ENCODE measurements around the gene APOA1.

Gene APOA1

DNA sequence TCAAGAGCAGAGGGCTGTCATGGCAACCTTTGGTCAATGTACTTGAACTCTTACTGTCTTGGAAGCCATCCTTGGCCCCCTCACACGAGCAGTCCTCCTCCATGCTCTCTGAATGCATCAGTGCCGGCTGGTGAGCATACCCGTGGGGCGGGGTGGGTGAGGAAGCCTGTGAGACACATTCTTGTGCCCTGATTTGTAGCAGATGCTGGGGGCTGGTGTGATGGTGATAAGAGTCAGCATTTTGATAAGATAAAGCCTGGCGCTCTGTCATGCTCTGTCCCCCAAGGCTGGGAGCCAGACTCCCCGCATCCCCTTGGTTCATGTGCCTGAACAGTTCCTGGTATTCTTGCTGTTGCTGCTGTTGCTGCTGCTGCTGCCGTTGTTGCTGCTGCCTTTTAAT lies 20.5 kb upstream of the APOA1 start:
- Histone ChIP-seq H3K4me3 (ENCODE audit: low read depth, low read length) (no peak overlapping the region), H3K9ac (ENCODE audit: low read length) (peak overlapping the region; percentile 26), H3K27ac (ENCODE audit: low read depth, low read length) (no peak overlapping the region), H3K27me3 (ENCODE audit: control insufficient read depth, insufficient read depth, low read length) (no peaks in the 10 kb centered on the region), H3K9me3 (ENCODE audit: control insufficient read depth, insufficient read depth, low read depth, low read length) (no peaks in the 10 kb centered on the region), H3K36me3 (ENCODE audit: control insufficient read depth, insufficient read depth, low read length) (peaks cover 83% of the 10 kb centered on the region), H3K4me1 (ENCODE audit: control insufficient read depth, insufficient read depth, low read length) (no peaks in the 10 kb centered on the region)

DNA sequence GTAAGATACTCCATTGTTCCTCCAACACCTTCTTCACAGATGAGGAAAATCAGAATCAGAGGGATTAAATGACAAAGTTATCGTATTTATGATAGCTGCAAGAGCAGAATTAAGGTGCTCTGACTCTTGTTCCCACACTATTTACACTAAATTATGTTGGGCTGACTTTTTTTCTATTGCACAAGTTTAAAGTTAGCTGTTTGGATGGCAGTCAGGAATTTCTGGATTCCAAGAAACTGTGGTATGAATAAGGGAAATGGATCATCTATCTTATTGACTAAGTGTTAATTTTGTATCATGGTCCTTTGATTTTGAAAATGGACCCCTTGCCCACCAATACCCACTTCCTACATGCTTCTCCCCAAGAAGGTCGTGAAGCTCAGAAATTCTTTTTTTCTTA lies 19.9 kb upstream of the APOA1 start:
- H3K27me3 ChIP-seq (ENCODE audit: control insufficient read depth, insufficient read depth, low read length) = no peaks in the 10 kb centered on the region
- H3K9me3 ChIP-seq (ENCODE audit: control insufficient read depth, insufficient read depth, low read depth, low read length) = no peaks in the 10 kb centered on the region
- peaks cover 83% of the 10 kb centered on the region for H3K36me3 ChIP-seq (ENCODE audit: control insufficient read depth, insufficient read depth, low read length)
- H3K9ac ChIP-seq (ENCODE audit: low read length) = no peak overlapping the region
- no peaks in the 10 kb centered on the region for H3K4me1 ChIP-seq (ENCODE audit: control insufficient read depth, insufficient read depth, low read length)
- no peak overlapping the region for H3K4me3 ChIP-seq (ENCODE audit: low read depth, low read length)
- no peak overlapping the region for H3K27ac ChIP-seq (ENCODE audit: low read depth, low read length)

DNA sequence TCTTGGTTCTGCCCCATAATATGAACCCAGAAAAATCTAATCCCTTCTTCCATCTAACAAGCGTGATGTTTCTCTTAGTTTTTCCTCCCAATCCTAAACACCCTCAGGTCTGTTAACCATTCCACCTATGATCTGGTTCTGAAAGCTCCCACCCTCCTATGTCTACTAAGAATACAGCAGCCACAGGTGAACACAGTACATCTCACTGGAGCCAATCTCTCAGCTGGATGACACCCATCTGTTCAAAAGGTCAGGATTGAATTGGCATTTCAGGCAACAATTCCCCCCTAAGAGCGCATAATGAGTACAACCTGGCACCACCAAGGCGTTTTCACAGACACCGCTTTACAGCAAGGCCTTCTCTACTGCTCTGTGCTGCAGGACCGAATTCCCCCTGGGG lies 19.0 kb upstream of the APOA1 start:
- Histone ChIP-seq H3K9me3 (ENCODE audit: control insufficient read depth, insufficient read depth, low read depth, low read length) (no peaks in the 10 kb centered on the region), H3K4me1 (ENCODE audit: control insufficient read depth, insufficient read depth, low read length) (no peaks in the 10 kb centered on the region), H3K27ac (ENCODE audit: low read depth, low read length) (no peak overlapping the region), H3K27me3 (ENCODE audit: control insufficient read depth, insufficient read depth, low read length) (no peaks in the 10 kb centered on the region), H3K9ac (ENCODE audit: low read length) (no peak overlapping the region), H3K4me3 (ENCODE audit: low read depth, low read length) (no peak overlapping the region), H3K36me3 (ENCODE audit: control insufficient read depth, insufficient read depth, low read length) (peaks cover 74% of the 10 kb centered on the region)

DNA sequence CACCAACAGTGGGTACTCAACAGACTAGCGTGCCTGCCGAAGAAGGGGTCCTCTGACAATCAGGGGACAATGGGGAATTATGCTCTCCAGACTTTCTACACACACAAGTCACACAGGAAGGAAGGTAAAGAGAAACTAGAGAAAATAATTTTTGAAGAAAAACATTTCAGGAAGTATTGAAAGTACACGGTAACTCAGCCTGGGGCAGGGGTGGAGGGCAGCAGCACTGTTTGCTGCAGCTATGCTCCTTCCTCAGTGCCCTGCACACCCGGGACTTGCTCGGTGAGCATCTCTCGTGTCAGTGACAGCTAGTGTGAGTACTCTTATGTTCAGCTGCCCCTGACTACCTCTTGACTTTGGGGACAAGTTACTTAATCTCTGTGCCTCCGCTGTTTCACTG lies 18.0 kb upstream of the APOA1 start:
- Histone ChIP-seq H3K4me3 (ENCODE audit: low read depth, low read length) (no peak overlapping the region), H3K36me3 (ENCODE audit: control insufficient read depth, insufficient read depth, low read length) (peaks cover 64% of the 10 kb centered on the region), H3K4me1 (ENCODE audit: control insufficient read depth, insufficient read depth, low read length) (no peaks in the 10 kb centered on the region)

DNA sequence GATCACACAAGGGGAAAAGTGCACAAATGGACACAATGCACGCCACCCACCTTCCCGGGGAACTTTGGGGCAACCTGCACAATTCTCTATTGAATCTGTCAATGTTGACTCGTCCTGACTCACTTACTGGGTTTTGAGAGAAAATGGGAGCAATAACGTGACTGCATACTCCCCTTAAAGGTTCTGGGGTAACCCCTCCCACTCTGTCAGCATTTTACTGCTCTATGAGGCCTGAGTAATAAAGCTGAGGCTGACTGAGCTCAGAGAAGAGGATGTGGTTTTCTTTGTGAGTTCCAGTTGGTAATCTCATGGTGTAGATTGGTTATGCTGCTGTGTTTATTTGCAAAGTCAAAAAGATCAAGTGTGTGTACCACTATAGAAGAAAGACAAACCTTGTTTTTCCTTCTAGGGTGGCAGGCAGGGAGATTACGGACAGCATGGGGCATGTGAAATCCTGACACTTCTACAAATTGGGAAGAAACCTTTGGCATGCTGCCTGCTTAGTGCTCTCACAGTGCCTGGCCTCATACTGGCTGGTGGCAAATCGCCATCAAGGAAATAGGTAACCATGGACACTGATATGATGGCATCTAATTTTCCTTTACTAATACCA lies 16.1 kb upstream of the APOA1 start:
- Histone ChIP-seq H3K4me3 (ENCODE audit: low read depth, low read length) (no peak overlapping the region), H3K27ac (ENCODE audit: low read depth, low read length) (no peak overlapping the region), H3K4me1 (ENCODE audit: control insufficient read depth, insufficient read depth, low read length) (no peaks in the 10 kb centered on the region), H3K9ac (ENCODE audit: low read length) (no peak overlapping the region), H3K36me3 (ENCODE audit: control insufficient read depth, insufficient read depth, low read length) (peaks cover 65% of the 10 kb centered on the region), H3K27me3 (ENCODE audit: control insufficient read depth, insufficient read depth, low read length) (no peaks in the 10 kb centered on the region), H3K9me3 (ENCODE audit: control insufficient read depth, insufficient read depth, low read depth, low read length) (no peaks in the 10 kb centered on the region)

More for the DNA sequence above, 18.0 kb upstream of the APOA1 start:
- Histone ChIP-seq H3K9me3 (ENCODE audit: control insufficient read depth, insufficient read depth, low read depth, low read length) (no peaks in the 10 kb centered on the region), H3K27me3 (ENCODE audit: control insufficient read depth, insufficient read depth, low read length) (no peaks in the 10 kb centered on the region), H3K27ac (ENCODE audit: low read depth, low read length) (no peak overlapping the region), H3K9ac (ENCODE audit: low read length) (no peak overlapping the region)

DNA sequence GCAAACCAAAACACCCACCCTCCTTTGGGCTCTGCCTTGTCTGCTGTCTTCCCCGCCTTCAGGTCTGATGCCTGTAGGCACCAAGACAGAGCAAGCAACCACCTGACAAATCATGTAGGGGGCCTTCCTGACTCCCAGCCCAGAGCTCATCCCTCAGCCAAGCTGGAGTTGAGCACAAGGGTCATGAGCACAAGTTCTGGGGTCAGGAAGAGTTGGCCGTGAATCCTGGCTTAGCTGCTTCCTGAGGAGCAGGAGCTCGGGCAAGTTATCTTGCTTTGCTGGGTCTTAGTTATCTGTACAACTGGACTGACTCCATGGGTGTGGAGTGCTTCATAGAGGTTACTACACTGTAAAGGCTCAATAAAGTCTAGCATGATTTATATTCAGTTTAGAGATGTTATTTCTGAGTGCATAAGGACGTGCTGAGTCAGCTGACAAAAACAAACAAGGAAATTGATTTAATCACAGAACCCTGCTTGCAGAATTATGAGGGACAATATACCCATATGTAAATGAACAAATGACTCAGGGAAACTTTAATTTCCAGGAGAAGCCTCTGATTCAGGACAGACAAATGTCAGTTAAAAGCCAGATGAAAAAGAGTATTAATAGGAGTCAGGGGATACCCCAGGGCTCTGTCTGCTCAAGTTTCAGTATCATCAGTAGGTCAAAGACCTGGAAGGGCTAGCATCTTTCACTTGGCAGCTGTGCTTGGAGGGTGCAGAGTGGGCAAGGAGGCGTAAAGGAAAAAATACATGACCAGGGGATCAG lies 15.0 kb upstream of the APOA1 start:
- Histone ChIP-seq H3K4me1 (ENCODE audit: control insufficient read depth, insufficient read depth, low read length) (no peaks in the 10 kb centered on the region), H3K27ac (ENCODE audit: low read depth, low read length) (no peak overlapping the region)

DNA sequence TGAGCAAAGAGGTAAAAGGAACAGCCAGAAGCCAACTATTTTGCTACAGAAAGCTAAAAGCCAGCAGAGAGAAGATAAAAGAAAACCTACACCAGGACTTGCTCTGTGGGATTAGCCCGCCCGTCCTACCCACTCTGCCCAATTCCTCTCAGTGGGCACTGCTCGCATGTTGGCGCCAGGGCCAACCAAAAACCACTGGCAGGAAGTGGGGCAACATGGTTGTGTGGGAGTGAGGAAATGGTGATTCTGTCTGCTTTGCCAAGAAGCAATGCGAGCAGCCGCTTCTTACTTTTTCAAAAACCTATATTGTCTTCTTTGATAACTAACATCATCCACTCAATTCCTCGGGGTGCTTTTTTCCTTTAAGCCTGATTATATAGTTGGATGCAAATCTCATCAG lies 14.2 kb upstream of the APOA1 start:
- no peaks in the 10 kb centered on the region for H3K9me3 ChIP-seq (ENCODE audit: control insufficient read depth, insufficient read depth, low read depth, low read length)
- no peaks in the 10 kb centered on the region for H3K27me3 ChIP-seq (ENCODE audit: control insufficient read depth, insufficient read depth, low read length)
- no peak overlapping the region for H3K27ac ChIP-seq (ENCODE audit: low read depth, low read length)
- no peak overlapping the region for H3K9ac ChIP-seq (ENCODE audit: low read length)
- H3K4me1 ChIP-seq (ENCODE audit: control insufficient read depth, insufficient read depth, low read length) = no peaks in the 10 kb centered on the region
- peaks cover 62% of the 10 kb centered on the region for H3K36me3 ChIP-seq (ENCODE audit: control insufficient read depth, insufficient read depth, low read length)
- H3K4me3 ChIP-seq (ENCODE audit: low read depth, low read length) = no peak overlapping the region

More for the DNA sequence above, 15.0 kb upstream of the APOA1 start:
- no peak overlapping the region for H3K9ac ChIP-seq (ENCODE audit: low read length)
- H3K4me3 ChIP-seq (ENCODE audit: low read depth, low read length) = no peak overlapping the region
- peaks cover 62% of the 10 kb centered on the region for H3K36me3 ChIP-seq (ENCODE audit: control insufficient read depth, insufficient read depth, low read length)
- H3K9me3 ChIP-seq (ENCODE audit: control insufficient read depth, insufficient read depth, low read depth, low read length) = no peaks in the 10 kb centered on the region
- H3K27me3 ChIP-seq (ENCODE audit: control insufficient read depth, insufficient read depth, low read length) = no peaks in the 10 kb centered on the region

DNA sequence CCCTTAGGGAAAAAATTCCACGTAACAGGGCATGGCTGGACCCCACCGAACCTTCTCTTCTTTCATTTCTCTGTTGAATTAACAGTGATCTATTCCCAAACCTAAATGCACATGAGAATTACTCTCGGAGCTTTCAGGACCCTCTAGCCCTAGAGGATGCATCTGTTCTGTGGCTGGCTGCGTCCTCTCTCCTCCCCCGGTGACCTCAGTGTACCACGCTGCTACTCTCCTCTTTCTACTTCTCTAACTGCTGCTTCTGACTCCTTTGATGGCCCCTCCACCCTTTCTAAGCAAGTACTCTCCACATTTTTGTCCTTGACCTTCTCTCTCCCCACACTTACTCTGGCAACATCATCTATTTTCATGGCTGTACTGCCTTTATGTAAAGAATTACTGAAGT lies 12.1 kb upstream of the APOA1 start:
- no peak overlapping the region for H3K4me3 ChIP-seq (ENCODE audit: low read depth, low read length)
- H3K27me3 ChIP-seq (ENCODE audit: control insufficient read depth, insufficient read depth, low read length) = no peaks in the 10 kb centered on the region
- no peaks in the 10 kb centered on the region for H3K9me3 ChIP-seq (ENCODE audit: control insufficient read depth, insufficient read depth, low read depth, low read length)
- no peaks in the 10 kb centered on the region for H3K4me1 ChIP-seq (ENCODE audit: control insufficient read depth, insufficient read depth, low read length)
- H3K9ac ChIP-seq (ENCODE audit: low read length) = no peak overlapping the region
- peaks cover 67% of the 10 kb centered on the region for H3K36me3 ChIP-seq (ENCODE audit: control insufficient read depth, insufficient read depth, low read length)
- H3K27ac ChIP-seq (ENCODE audit: low read depth, low read length) = no peak overlapping the region

DNA sequence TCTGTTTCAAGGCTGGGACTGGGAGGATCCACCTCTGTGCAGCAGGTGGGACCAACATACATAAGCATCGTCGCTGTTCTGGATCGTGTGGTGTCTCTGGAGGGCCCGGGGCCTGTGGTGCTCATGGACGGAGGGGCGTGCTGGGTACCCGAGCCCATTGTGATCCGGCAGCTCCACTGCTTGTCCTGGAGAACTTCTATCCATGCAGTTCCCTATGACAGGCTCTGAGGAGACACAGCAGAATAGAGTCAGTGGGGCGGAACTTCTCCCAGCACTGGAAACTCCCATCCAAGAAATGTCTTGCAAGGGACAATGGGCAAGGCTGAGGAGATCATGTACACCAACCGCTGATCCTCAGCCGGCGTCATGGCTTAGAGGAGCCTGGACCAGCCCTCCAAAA lies 11.6 kb upstream of the APOA1 start:
- Histone ChIP-seq H3K4me3 (ENCODE audit: low read depth, low read length) (no peak overlapping the region), H3K4me1 (ENCODE audit: control insufficient read depth, insufficient read depth, low read length) (no peaks in the 10 kb centered on the region), H3K27ac (ENCODE audit: low read depth, low read length) (no peak overlapping the region), H3K9me3 (ENCODE audit: control insufficient read depth, insufficient read depth, low read depth, low read length) (no peaks in the 10 kb centered on the region), H3K36me3 (ENCODE audit: control insufficient read depth, insufficient read depth, low read length) (peaks cover 64% of the 10 kb centered on the region), H3K27me3 (ENCODE audit: control insufficient read depth, insufficient read depth, low read length) (no peaks in the 10 kb centered on the region), H3K9ac (ENCODE audit: low read length) (no peak overlapping the region)

DNA sequence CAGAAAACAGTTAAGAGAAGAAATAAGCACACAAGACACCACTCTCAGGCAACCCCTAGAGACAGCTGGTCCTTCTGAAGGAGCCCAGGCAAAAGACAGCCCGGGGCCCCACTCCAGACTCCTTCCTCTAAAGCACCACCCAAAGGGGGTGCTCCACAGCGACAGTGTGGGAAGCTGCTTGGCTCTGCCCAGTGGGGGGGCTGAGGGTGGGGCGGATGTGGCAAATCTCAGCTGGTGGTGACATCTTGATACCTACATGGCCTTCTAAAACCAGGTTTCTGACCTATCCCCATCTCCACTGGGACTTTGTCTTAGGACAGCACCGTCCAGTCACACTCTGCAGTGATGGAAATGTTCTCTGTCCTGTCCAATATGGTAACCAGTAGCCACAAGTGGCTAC lies 10.2 kb upstream of the APOA1 start:
- Histone ChIP-seq H3K4me3 (ENCODE audit: low read depth, low read length) (no peak overlapping the region), H3K27ac (ENCODE audit: low read depth, low read length) (no peak overlapping the region), H3K36me3 (ENCODE audit: control insufficient read depth, insufficient read depth, low read length) (peaks cover 63% of the 10 kb centered on the region), H3K4me1 (ENCODE audit: control insufficient read depth, insufficient read depth, low read length) (no peaks in the 10 kb centered on the region), H3K9me3 (ENCODE audit: control insufficient read depth, insufficient read depth, low read depth, low read length) (no peaks in the 10 kb centered on the region), H3K9ac (ENCODE audit: low read length) (no peak overlapping the region), H3K27me3 (ENCODE audit: control insufficient read depth, insufficient read depth, low read length) (no peaks in the 10 kb centered on the region)

DNA sequence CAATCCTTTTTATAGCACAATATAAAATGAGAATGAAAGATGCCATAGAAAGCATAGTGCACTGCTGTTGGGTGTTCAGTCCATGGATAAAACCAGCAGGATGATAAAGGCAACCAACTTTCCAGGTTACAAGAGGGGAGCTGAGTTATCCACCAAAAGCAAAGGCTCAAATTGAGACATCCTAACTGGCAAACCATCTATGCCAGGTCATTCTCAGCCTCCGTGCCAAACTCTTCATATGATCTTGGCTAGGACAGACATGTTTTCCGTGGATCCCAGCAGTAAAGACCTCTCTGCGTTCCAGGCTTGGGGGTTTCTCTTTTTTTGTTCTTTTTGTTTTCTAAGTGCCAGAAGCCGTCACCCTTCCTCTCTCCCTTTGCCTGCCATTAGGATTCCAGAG lies 7.3 kb upstream of the APOA1 start:
- Histone ChIP-seq H3K27me3 (ENCODE audit: control insufficient read depth, insufficient read depth, low read length) (no peaks in the 10 kb centered on the region), H3K9me3 (ENCODE audit: control insufficient read depth, insufficient read depth, low read depth, low read length) (no peaks in the 10 kb centered on the region), H3K9ac (ENCODE audit: low read length) (no peak overlapping the region), H3K4me1 (ENCODE audit: control insufficient read depth, insufficient read depth, low read length) (no peaks in the 10 kb centered on the region), H3K4me3 (ENCODE audit: low read depth, low read length) (no peak overlapping the region), H3K27ac (ENCODE audit: low read depth, low read length) (no peak overlapping the region), H3K36me3 (ENCODE audit: control insufficient read depth, insufficient read depth, low read length) (peaks cover 58% of the 10 kb centered on the region)
